H1 (cell line): Measurements from ENCODE around the gene STXBP2. TPM values are rescaled to one million over a fixed set of nuclear protein-coding genes. Genes with fewer than 3 reads are reported as not detected.

Source experiments
- CBX8 ChIP-seq: fragments of 300-800, 300-1000 bp; sonication (generic); IDR thresholded peaks from 2 replicates; pipeline ENCODE4 v1.7.1; 2016; ENCODE audit warnings: low read depth, low read length, borderline replicate concordance
- POU5F1 ChIP-seq: IDR thresholded peaks from 2 replicates; pipeline ENCODE4 v1.6.1; 2011; ENCODE audit warnings: low read depth, mild to moderate bottlenecking, low read length, moderate library complexity
- polyA plus RNA-seq, 7 experiments: library from polyadenylated mRNA; depleted of rRNA in 3 of 7; stranded (reverse) in 5 of 7; unstranded in 2 of 7; fragments of >200 nt in 5 of 7; fragments of 200-250 nt in 2 of 7; gene quantifications; 1 replicate in 5 of 7; 2 replicates in 1 of 7; 4 replicates in 1 of 7; pipeline versions ENCODE4 v1.2.1 to v1.2.3, GENCODE V29; 2011 to 2013; ENCODE audit warnings: missing spikeins in 2 of 7, mixed read lengths in 2 of 7
- total RNA-seq: library from RNA; stranded (reverse); fragmentation: NEBNext Ultra II Directional; extraction: Animal tissue kit (Norgen Biotek cat#: 25700); gene quantifications from 2 replicates; pipeline ENCODE4 v1.2.1, GENCODE V29; 2021

Gene STXBP2
- total and polyA plus RNA-seq, 2 of the 8 experiments (the other 6 are each of a cell fraction or from before 2014, with no cell fraction given), result 52.9 to 53.8 TPM

- TF ChIP-seq POU5F1 (no peak), CBX8 (no peak)
These were observed 32.7 kb downstream of the STXBP2 start (continued) for GRCh38 chr19:7669641-7670040.
